WTC11 (cell line): ENCODE measurements around the gene MTMR3. TPM values are rescaled to one million over a fixed set of nuclear protein-coding genes. Genes with fewer than 3 reads are reported as not detected.

Source experiments
- ATAC-seq: fragments of 200-7000 bp; cut with Tn5 transposase; 2 replicates; pipeline ENCODE4 v1.10.0; 2021; ENCODE audit warnings: mild to moderate bottlenecking, moderate library complexity
- CTCF ChIA-PET: fragments of 300-600 bp; sonication (Branson Sonifier 250); formaldehyde crosslinking; loops from one replicate; lab custom pipeline; 2021; ENCODE audit warnings: antibody characterized with exemption; lab: Charles Lee
- POLR2A ChIA-PET: fragments of 350-600 bp; sonication (Branson Sonifier 250); formaldehyde crosslinking; loops from one replicate; lab custom pipeline; 2021; ENCODE audit warnings: antibody characterized with exemption; lab: Charles Lee
- DNase-seq: peaks from one replicate; pipeline ENCODE4 v3.0.0; 2021; ENCODE audit warnings: low spot score
- H3K27ac Mint-ChIP-seq: 2 replicates; pipeline ENCODE4 v1.8.0; 2021; ENCODE audit warnings: mixed read lengths
- H3K27me3 Mint-ChIP-seq: 2 replicates; pipeline ENCODE4 v1.8.0; 2021; ENCODE audit warnings: low read depth, mild to moderate bottlenecking, moderate library complexity, mixed read lengths
- H3K36me3 Mint-ChIP-seq: 2 replicates; pipeline ENCODE4 v1.8.0; 2021; ENCODE audit warnings: mixed read lengths
- H3K4me1 Mint-ChIP-seq: 2 replicates; pipeline ENCODE4 v1.8.0; 2022; ENCODE audit warnings: mixed read lengths
- H3K4me3 Mint-ChIP-seq: 2 replicates; pipeline ENCODE4 v1.8.0; 2021; ENCODE audit warnings: mild to moderate bottlenecking, moderate library complexity, mixed read lengths
- H3K9me3 Mint-ChIP-seq: 2 replicates; pipeline ENCODE4 v1.8.0; 2021; ENCODE audit warnings: mixed read lengths
- ATF1 ChIP-seq: sonication (generic); formaldehyde crosslinking; IDR thresholded peaks from 2 replicates; pipeline ENCODE4 v1.8.1; 2023; ENCODE audit warnings: mild to moderate bottlenecking, moderate library complexity, missing genetic modification reagents
- ELF4 ChIP-seq: sonication (generic); formaldehyde crosslinking; IDR thresholded peaks from 2 replicates; pipeline ENCODE4 v1.8.1; 2022; ENCODE audit warnings: low read depth, mild to moderate bottlenecking, moderate library complexity, missing genetic modification reagents
- JUN ChIP-seq: sonication (generic); formaldehyde crosslinking; IDR thresholded peaks from 2 replicates; pipeline ENCODE4 v1.8.0; 2023; ENCODE audit warnings: mild to moderate bottlenecking, missing genetic modification reagents
- MYBL2 ChIP-seq: sonication (generic); formaldehyde crosslinking; IDR thresholded peaks from 2 replicates; pipeline ENCODE4 v1.8.1; 2023; ENCODE audit warnings: mild to moderate bottlenecking, moderate library complexity, missing genetic modification reagents
- RELA ChIP-seq: sonication (generic); formaldehyde crosslinking; IDR thresholded peaks from 2 replicates; pipeline ENCODE4 v1.8.1; 2022; ENCODE audit warnings: missing genetic modification reagents, mild to moderate bottlenecking, borderline replicate concordance
- SOX15 ChIP-seq: fragments of 250-450 bp; sonication (Bioruptor Pico); IDR thresholded peaks from 2 replicates; pipeline ENCODE4 v1.9.0; 2021; ENCODE audit warnings: mild to moderate bottlenecking
- TCF7 ChIP-seq: sonication (generic); formaldehyde crosslinking; IDR thresholded peaks from 2 replicates; pipeline ENCODE4 v1.8.0; 2022; ENCODE audit warnings: mild to moderate bottlenecking, low read depth, missing genetic modification reagents, moderate library complexity
- ZNF671 ChIP-seq: fragments of 250-450 bp; sonication (Bioruptor Pico); IDR thresholded peaks from 2 replicates; pipeline ENCODE4 v1.8.0; 2021; ENCODE audit warnings: mild to moderate bottlenecking
- total RNA-seq: library from RNA; stranded (reverse); gene quantifications from 3 replicates; pipeline ENCODE4 v1.2.3, GENCODE V29; 2021
- TF ChIP-seq, protein P1 (sequence below): fragments of 250-450 bp; sonication (Bioruptor Pico); IDR thresholded peaks from 2 replicates; pipeline ENCODE4 v1.9.0; 2021; ENCODE audit warnings: mild to moderate bottlenecking, borderline replicate concordance
- TF ChIP-seq, protein P2 (sequence below): sonication (generic); formaldehyde crosslinking; IDR thresholded peaks from 2 replicates; pipeline ENCODE4 v1.8.1; 2023; ENCODE audit warnings: mild to moderate bottlenecking, missing genetic modification reagents, moderate library complexity
- TF ChIP-seq, protein P3 (sequence below): sonication (generic); formaldehyde crosslinking; IDR thresholded peaks from 2 replicates; pipeline ENCODE4 v1.8.0; 2023; ENCODE audit warnings: mild to moderate bottlenecking, missing genetic modification reagents
- TF ChIP-seq, protein P4 (sequence below): fragments of 250-450 bp; sonication (Bioruptor Pico); IDR thresholded peaks from 2 replicates; pipeline ENCODE4 v1.8.0; 2021; ENCODE audit warnings: mild to moderate bottlenecking
- TF ChIP-seq, protein P5 (sequence below): sonication (generic); formaldehyde crosslinking; IDR thresholded peaks from 2 replicates; pipeline ENCODE4 v1.8.1; 2023; ENCODE audit warnings: mild to moderate bottlenecking, missing genetic modification reagents, borderline replicate concordance

The MTMR3 gene
- total RNA-seq, 1 experiment from 2014 or later, result 19.2 TPM

DNA sequence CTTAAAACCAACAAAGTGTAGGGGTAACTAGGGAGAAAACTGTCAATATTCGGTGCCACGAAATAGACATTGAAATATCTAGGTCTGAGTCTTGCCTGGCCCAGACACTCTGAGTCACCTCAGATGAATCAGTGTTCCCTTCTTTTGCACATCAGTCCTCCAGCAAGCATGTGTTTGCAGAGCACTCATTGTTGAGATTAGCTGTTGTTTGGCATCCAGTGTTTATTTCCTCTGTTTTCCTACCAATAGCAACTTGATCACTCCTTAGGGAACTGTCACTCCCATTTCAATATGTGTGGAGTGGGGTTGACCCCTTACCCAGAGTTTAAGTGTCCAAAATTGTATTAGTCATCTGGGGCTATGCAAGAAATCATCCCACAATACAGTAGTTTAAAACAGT is 40.2 kb upstream of the MTMR3 start (continued):
- TF ChIP-seq, protein P1, sequence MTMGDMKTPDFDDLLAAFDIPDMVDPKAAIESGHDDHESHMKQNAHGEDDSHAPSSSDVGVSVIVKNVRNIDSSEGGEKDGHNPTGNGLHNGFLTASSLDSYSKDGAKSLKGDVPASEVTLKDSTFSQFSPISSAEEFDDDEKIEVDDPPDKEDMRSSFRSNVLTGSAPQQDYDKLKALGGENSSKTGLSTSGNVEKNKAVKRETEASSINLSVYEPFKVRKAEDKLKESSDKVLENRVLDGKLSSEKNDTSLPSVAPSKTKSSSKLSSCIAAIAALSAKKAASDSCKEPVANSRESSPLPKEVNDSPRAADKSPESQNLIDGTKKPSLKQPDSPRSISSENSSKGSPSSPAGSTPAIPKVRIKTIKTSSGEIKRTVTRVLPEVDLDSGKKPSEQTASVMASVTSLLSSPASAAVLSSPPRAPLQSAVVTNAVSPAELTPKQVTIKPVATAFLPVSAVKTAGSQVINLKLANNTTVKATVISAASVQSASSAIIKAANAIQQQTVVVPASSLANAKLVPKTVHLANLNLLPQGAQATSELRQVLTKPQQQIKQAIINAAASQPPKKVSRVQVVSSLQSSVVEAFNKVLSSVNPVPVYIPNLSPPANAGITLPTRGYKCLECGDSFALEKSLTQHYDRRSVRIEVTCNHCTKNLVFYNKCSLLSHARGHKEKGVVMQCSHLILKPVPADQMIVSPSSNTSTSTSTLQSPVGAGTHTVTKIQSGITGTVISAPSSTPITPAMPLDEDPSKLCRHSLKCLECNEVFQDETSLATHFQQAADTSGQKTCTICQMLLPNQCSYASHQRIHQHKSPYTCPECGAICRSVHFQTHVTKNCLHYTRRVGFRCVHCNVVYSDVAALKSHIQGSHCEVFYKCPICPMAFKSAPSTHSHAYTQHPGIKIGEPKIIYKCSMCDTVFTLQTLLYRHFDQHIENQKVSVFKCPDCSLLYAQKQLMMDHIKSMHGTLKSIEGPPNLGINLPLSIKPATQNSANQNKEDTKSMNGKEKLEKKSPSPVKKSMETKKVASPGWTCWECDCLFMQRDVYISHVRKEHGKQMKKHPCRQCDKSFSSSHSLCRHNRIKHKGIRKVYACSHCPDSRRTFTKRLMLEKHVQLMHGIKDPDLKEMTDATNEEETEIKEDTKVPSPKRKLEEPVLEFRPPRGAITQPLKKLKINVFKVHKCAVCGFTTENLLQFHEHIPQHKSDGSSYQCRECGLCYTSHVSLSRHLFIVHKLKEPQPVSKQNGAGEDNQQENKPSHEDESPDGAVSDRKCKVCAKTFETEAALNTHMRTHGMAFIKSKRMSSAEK (CRISPR knock-in tag), result no peak
- TF ChIP-seq SOX15 (CRISPR knock-in tag), result no peak
- no peak for TF ChIP-seq JUN (CRISPR knock-in tag)
- TF ChIP-seq, protein P2, sequence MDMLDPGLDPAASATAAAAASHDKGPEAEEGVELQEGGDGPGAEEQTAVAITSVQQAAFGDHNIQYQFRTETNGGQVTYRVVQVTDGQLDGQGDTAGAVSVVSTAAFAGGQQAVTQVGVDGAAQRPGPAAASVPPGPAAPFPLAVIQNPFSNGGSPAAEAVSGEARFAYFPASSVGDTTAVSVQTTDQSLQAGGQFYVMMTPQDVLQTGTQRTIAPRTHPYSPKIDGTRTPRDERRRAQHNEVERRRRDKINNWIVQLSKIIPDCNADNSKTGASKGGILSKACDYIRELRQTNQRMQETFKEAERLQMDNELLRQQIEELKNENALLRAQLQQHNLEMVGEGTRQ (CRISPR knock-in tag), result no peak
- TF ChIP-seq, protein P3, sequence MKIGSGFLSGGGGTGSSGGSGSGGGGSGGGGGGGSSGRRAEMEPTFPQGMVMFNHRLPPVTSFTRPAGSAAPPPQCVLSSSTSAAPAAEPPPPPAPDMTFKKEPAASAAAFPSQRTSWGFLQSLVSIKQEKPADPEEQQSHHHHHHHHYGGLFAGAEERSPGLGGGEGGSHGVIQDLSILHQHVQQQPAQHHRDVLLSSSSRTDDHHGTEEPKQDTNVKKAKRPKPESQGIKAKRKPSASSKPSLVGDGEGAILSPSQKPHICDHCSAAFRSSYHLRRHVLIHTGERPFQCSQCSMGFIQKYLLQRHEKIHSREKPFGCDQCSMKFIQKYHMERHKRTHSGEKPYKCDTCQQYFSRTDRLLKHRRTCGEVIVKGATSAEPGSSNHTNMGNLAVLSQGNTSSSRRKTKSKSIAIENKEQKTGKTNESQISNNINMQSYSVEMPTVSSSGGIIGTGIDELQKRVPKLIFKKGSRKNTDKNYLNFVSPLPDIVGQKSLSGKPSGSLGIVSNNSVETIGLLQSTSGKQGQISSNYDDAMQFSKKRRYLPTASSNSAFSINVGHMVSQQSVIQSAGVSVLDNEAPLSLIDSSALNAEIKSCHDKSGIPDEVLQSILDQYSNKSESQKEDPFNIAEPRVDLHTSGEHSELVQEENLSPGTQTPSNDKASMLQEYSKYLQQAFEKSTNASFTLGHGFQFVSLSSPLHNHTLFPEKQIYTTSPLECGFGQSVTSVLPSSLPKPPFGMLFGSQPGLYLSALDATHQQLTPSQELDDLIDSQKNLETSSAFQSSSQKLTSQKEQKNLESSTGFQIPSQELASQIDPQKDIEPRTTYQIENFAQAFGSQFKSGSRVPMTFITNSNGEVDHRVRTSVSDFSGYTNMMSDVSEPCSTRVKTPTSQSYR, result no peak
- TF ChIP-seq ZNF671 (CRISPR knock-in tag), result no peak
- no peak for TF ChIP-seq ATF1
- TF ChIP-seq, protein P4, sequence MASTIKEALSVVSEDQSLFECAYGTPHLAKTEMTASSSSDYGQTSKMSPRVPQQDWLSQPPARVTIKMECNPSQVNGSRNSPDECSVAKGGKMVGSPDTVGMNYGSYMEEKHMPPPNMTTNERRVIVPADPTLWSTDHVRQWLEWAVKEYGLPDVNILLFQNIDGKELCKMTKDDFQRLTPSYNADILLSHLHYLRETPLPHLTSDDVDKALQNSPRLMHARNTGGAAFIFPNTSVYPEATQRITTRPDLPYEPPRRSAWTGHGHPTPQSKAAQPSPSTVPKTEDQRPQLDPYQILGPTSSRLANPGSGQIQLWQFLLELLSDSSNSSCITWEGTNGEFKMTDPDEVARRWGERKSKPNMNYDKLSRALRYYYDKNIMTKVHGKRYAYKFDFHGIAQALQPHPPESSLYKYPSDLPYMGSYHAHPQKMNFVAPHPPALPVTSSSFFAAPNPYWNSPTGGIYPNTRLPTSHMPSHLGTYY (CRISPR knock-in tag), result no peak
- no peak for TF ChIP-seq RELA (CRISPR knock-in tag)

DNA sequence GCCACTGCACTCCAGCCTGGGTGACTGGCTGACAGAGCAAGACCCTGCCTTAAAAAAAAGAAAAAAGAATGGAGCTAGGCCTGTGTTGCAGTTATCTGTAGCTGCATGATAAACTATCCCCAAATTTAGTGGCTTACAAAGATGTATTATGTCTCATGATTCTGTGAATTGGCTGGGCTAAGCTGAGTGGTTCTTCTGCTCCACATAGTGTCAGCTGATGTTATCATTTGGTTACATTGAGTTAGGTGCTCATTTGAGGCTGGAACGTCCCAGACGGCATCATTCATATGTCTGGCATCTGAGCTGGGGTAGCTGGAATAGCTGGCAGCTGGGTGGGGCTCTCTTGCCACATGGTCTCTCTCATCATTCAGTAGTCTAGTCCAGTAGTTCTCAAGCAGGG is 36.7 kb upstream of the MTMR3 start:
- Mint-ChIP-seq H3K4me1 (0 out of 2 replicates have a peak, but pooled peaks cover 7% of the 10 kb centered on the region), H3K9me3 (peaks cover 14% of the 10 kb centered on the region), H3K36me3 (no peaks in the 10 kb centered on the region), H3K27ac (no peak overlapping the region), H3K27me3 (no peaks in the 10 kb centered on the region), H3K4me3 (no peak overlapping the region)
- POLR2A ChIA-PET, result no interaction called here
- CTCF ChIA-PET, result interaction anchor here (0.7 to 1.2 kb wide), 2 partner anchors 159 to 480 kb away, joined by 3 to 4 read pairs; partner anchors contain the start of gene TBC1D10A
- ATAC-seq (no peak), DNase-seq (no peak)
- no peak for TF ChIP-seq MYBL2 (CRISPR knock-in tag)
- TF ChIP-seq, protein P5, sequence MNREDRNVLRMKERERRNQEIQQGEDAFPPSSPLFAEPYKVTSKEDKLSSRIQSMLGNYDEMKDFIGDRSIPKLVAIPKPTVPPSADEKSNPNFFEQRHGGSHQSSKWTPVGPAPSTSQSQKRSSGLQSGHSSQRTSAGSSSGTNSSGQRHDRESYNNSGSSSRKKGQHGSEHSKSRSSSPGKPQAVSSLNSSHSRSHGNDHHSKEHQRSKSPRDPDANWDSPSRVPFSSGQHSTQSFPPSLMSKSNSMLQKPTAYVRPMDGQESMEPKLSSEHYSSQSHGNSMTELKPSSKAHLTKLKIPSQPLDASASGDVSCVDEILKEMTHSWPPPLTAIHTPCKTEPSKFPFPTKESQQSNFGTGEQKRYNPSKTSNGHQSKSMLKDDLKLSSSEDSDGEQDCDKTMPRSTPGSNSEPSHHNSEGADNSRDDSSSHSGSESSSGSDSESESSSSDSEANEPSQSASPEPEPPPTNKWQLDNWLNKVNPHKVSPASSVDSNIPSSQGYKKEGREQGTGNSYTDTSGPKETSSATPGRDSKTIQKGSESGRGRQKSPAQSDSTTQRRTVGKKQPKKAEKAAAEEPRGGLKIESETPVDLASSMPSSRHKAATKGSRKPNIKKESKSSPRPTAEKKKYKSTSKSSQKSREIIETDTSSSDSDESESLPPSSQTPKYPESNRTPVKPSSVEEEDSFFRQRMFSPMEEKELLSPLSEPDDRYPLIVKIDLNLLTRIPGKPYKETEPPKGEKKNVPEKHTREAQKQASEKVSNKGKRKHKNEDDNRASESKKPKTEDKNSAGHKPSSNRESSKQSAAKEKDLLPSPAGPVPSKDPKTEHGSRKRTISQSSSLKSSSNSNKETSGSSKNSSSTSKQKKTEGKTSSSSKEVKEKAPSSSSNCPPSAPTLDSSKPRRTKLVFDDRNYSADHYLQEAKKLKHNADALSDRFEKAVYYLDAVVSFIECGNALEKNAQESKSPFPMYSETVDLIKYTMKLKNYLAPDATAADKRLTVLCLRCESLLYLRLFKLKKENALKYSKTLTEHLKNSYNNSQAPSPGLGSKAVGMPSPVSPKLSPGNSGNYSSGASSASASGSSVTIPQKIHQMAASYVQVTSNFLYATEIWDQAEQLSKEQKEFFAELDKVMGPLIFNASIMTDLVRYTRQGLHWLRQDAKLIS (CRISPR knock-in tag), result no peak
- TF ChIP-seq ATF1, result no peak
- TF ChIP-seq ELF4 (CRISPR knock-in tag), result no peak
- no peak for TF ChIP-seq TCF7 (CRISPR knock-in tag)
